IMR-90 (cell line): ENCODE data around the gene CBR1. TPM values are rescaled to one million over a fixed set of nuclear protein-coding genes. Genes with fewer than 3 reads are reported as not detected.

Experiments used
- ATAC-seq: fragments of 200-7000 bp; cut with Tn5 transposase; 2 replicates; pipeline ENCODE4 v1.9.1; 2020; ENCODE audit warnings: low read depth, mild to moderate bottlenecking, moderate library complexity
- BruUV-seq: library from RNA; stranded (reverse); fragments of 400-500 nt; replicated peaks from 2 replicates; lab custom pipeline; 2021; lab: Mats Ljungman, UMichigan
- CTCF ChIA-PET: fragments of 300-600 bp; formaldehyde crosslinking; extraction: SDS; loops from one replicate; lab custom pipeline; 2021; ENCODE audit warnings: antibody characterized with exemption; lab: Yijun Ruan, JAX
- POLR2A ChIA-PET: fragments of 300-600 bp; sonication (Branson Sonifier 250); formaldehyde crosslinking; loops from one replicate; lab custom pipeline; 2022; ENCODE audit warnings: antibody characterized with exemption; ENCODE audit not compliant: unreplicated experiment; lab: Charles Lee
- DNase-seq: peaks from one replicate; pipeline ENCODE4 v3.0.0; 2013
- H2AFZ ChIP-seq: replicated peaks from 2 replicates; pipeline ENCODE3; 2013; ENCODE audit warnings: low read length, mild to moderate bottlenecking; ENCODE audit not compliant: poor library complexity
- H2AK5ac ChIP-seq: 2 replicates; pipeline ENCODE4 v1.6.1; 2013; ENCODE audit warnings: low read depth, low read length, inconsistent platforms
- H2AK9ac ChIP-seq: replicated peaks from 2 replicates; pipeline ENCODE3; 2013; ENCODE audit warnings: mild to moderate bottlenecking, low read depth, low read length, moderate library complexity; ENCODE audit not compliant: poor library complexity
- H2BK120ac ChIP-seq: 2 replicates; pipeline ENCODE4 v1.6.1; 2013; ENCODE audit warnings: low read depth, low read length, inconsistent platforms
- H2BK15ac ChIP-seq: 3 replicates; pipeline ENCODE4 v1.6.1; 2013; ENCODE audit warnings: low read depth, low read length, inconsistent platforms
- H2BK20ac ChIP-seq: 2 replicates; pipeline ENCODE4 v1.6.1; 2013; ENCODE audit warnings: low read depth, mild to moderate bottlenecking, inconsistent platforms, low read length, moderate library complexity
- H2BK5ac ChIP-seq: 2 replicates; pipeline ENCODE4 v1.6.1; 2013; ENCODE audit warnings: mild to moderate bottlenecking, low read depth, low read length, inconsistent platforms; ENCODE audit not compliant: poor library complexity, severe bottlenecking
- H3K14ac ChIP-seq: replicated peaks from 2 replicates; pipeline ENCODE4 v1.6.1; 2013; ENCODE audit warnings: low read depth, low read length, inconsistent platforms
- H3K18ac ChIP-seq: 2 replicates; pipeline ENCODE4 v1.6.1; 2013; ENCODE audit warnings: low read depth, low read length, control low read depth
- H3K23ac ChIP-seq: 2 replicates; pipeline ENCODE4 v1.6.1; 2013; ENCODE audit warnings: low read depth, low read length, inconsistent platforms
- H3K27ac ChIP-seq: 2 replicates; pipeline ENCODE4 v1.5.1; 2013; ENCODE audit warnings: mild to moderate bottlenecking, control low read depth, low read length; ENCODE audit not compliant: insufficient read depth
- H3K27me3 ChIP-seq: 2 replicates; pipeline ENCODE4 v1.6.1; 2013; ENCODE audit warnings: low read length; ENCODE audit not compliant: control insufficient read depth, insufficient read depth
- H3K36me3 ChIP-seq: 2 replicates; pipeline ENCODE4 v1.6.1; 2013; ENCODE audit warnings: low read length, mixed read lengths; ENCODE audit not compliant: control insufficient read depth, insufficient read depth
- H3K4ac ChIP-seq: 2 replicates; pipeline ENCODE4 v1.6.1; 2013; ENCODE audit warnings: low read depth, low read length, inconsistent platforms
- H3K4me1 ChIP-seq: 2 replicates; pipeline ENCODE4 v1.6.1; 2013; ENCODE audit warnings: low read length, mixed read lengths; ENCODE audit not compliant: control insufficient read depth, insufficient read depth
- H3K4me2 ChIP-seq: 2 replicates; pipeline ENCODE4 v1.6.1; 2013; ENCODE audit warnings: low read depth, mild to moderate bottlenecking, control low read depth, low read length, moderate library complexity
- H3K4me3 ChIP-seq: 2 replicates; pipeline ENCODE4 v1.5.1; 2013; ENCODE audit warnings: low read depth, mild to moderate bottlenecking, control low read depth, low read length, moderate library complexity; ENCODE audit not compliant: insufficient read depth
- H3K56ac ChIP-seq: 2 replicates; pipeline ENCODE4 v1.6.1; 2013; ENCODE audit warnings: low read length, inconsistent platforms; ENCODE audit not compliant: insufficient read depth; ENCODE audit errors: extremely low read depth
- H3K79me1 ChIP-seq, 2 experiments: 2 replicates each; pipeline ENCODE4 v1.6.1; 2013; ENCODE audit warnings: low read length in 2 of 2, inconsistent platforms in 1 of 2, low read depth in 1 of 2
- H3K9ac ChIP-seq: 2 replicates; pipeline ENCODE4 v1.6.1; 2013; ENCODE audit warnings: low read depth, low read length, control low read depth
- H3K9me1 ChIP-seq: 2 replicates; pipeline ENCODE4 v1.6.1; 2013; ENCODE audit warnings: low read length, inconsistent platforms; ENCODE audit not compliant: insufficient read depth
- H3K9me3 ChIP-seq: 2 replicates; pipeline ENCODE4 v1.6.1; 2013; ENCODE audit warnings: low read length; ENCODE audit not compliant: control insufficient read depth, insufficient read depth
- H4K20me1 ChIP-seq: 2 replicates; pipeline ENCODE4 v1.6.1; 2013; ENCODE audit warnings: low read length, inconsistent platforms; ENCODE audit not compliant: insufficient read depth
- H4K5ac ChIP-seq: 2 replicates; pipeline ENCODE4 v1.6.1; 2013; ENCODE audit warnings: mild to moderate bottlenecking, low read depth, low read length, control low read depth
- H4K8ac ChIP-seq, 2 experiments: 2 replicates each; pipeline ENCODE4 v1.6.1; 2013; ENCODE audit warnings: low read depth in 2 of 2, low read length in 2 of 2, control low read depth in 1 of 2, inconsistent platforms in 1 of 2
- H4K91ac ChIP-seq: 2 replicates; pipeline ENCODE4 v1.6.1; 2013; ENCODE audit warnings: low read depth, low read length, inconsistent platforms; ENCODE audit not compliant: insufficient read depth
- CEBPB ChIP-seq: IDR thresholded peaks from 2 replicates; pipeline ENCODE4 v1.6.1; 2012; ENCODE audit warnings: low read depth, low read length, improper control_type of control experiment
- CHD1 ChIP-seq: IDR thresholded peaks from 2 replicates; pipeline ENCODE4 v1.6.1; 2012; ENCODE audit warnings: low read depth, low read length, improper control_type of control experiment
- MAFK ChIP-seq: IDR thresholded peaks from 2 replicates; pipeline ENCODE4 v1.6.1; 2012; ENCODE audit warnings: low read depth, low read length, improper control_type of control experiment
- MAZ ChIP-seq: IDR thresholded peaks from 2 replicates; pipeline ENCODE4 v1.6.1; 2012; ENCODE audit warnings: low read depth, mild to moderate bottlenecking, low read length, improper control_type of control experiment, moderate library complexity, borderline replicate concordance
- MXI1 ChIP-seq: IDR thresholded peaks from 2 replicates; pipeline ENCODE4 v1.6.1; 2012; ENCODE audit warnings: low read depth, mild to moderate bottlenecking, low read length, moderate library complexity, borderline replicate concordance
- NFE2L2 ChIP-seq: fragments of 150-350 bp; IDR thresholded peaks from 2 replicates; pipeline ENCODE4 v1.6.1; 2016; ENCODE audit warnings: low read depth, mild to moderate bottlenecking, low read length
- POLR2A ChIP-seq: IDR thresholded peaks from 2 replicates; pipeline ENCODE4 v1.6.1; 2012; ENCODE audit warnings: mild to moderate bottlenecking, low read depth, low read length
- RAD21 ChIP-seq: IDR thresholded peaks from 2 replicates; pipeline ENCODE4 v1.6.1; 2012; ENCODE audit warnings: low read length, improper control_type of control experiment
- SMC3 ChIP-seq: fragments of 150-350 bp; IDR thresholded peaks from 2 replicates; pipeline ENCODE4 v1.6.1; 2016; ENCODE audit warnings: low read depth, mild to moderate bottlenecking, antibody characterized with exemption, low read length, moderate library complexity
- WGBS, 2 experiments: methylation state at CpG; one replicate each; pipeline versions ENCODE4 v1.1.5 to v1.1.7; 2013; ENCODE audit warnings: missing lambda C conversion rate in 2 of 2; ENCODE audit not compliant: insufficient read length in 1 of 2; ENCODE audit errors: extremely low coverage in 2 of 2; 5-methylcytosine and 5-hydroxymethylcytosine counted together
- dilution Hi-C: fragments of 300-500 bp; cut with HindIII; formaldehyde crosslinking; loops from one replicate; pipeline ENCODE4 v1.14.3; 2018; ENCODE audit warnings: low sequenced_read_pairs; ENCODE audit not compliant: unreplicated experiment
- in situ Hi-C: fragments of 300-500 bp; cut with MboI; formaldehyde crosslinking; loops from 3 replicates; pipeline ENCODE4 v1.14.3; 2019; ENCODE audit warnings: low sequenced_read_pairs, inconsistent platforms, mixed read lengths
- intact Hi-C: fragments of 100-400 bp; cut with micrococcal nuclease; formaldehyde crosslinking; loops from 2 replicates; pipeline ENCODE4 v1.10.0; 2022
- polyA plus RNA-seq, 3 experiments: library from polyadenylated mRNA; depleted of rRNA; stranded (reverse); fragments of >200 nt; gene quantifications; 2 replicates each; pipeline ENCODE4 v1.2.3, GENCODE V29; 2012; ENCODE audit warnings: low replicate concordance in 1 of 3
- total RNA-seq: library from RNA; depleted of rRNA; stranded (reverse); fragments of >200 nt; gene quantifications from 2 replicates; pipeline ENCODE4 v1.2.3, GENCODE V29; 2012
- TF ChIP-seq, protein P1 (sequence below): fragments of 150-350 bp; IDR thresholded peaks from 2 replicates; pipeline ENCODE4 v1.6.1; 2017; ENCODE audit warnings: mild to moderate bottlenecking, antibody characterized with exemption, low read length, low read depth
- TF ChIP-seq, protein P2 (sequence below): fragments of 150-350 bp; IDR thresholded peaks from 2 replicates; pipeline ENCODE4 v1.6.1; 2016; ENCODE audit warnings: low read depth, mild to moderate bottlenecking, low read length, moderate library complexity, borderline replicate concordance
- TF ChIP-seq, protein P3 (sequence below): conservative IDR thresholded peaks from 2 replicates; pipeline ENCODE4 v1.5.1; 2012; ENCODE audit warnings: mild to moderate bottlenecking, low read depth, low read length, improper control_type of control experiment

CBR1 gene
- total and polyA plus RNA-seq, 2 of the 4 experiments (the other 2 are of a cell fraction) = 122 to 222 TPM

DNA sequence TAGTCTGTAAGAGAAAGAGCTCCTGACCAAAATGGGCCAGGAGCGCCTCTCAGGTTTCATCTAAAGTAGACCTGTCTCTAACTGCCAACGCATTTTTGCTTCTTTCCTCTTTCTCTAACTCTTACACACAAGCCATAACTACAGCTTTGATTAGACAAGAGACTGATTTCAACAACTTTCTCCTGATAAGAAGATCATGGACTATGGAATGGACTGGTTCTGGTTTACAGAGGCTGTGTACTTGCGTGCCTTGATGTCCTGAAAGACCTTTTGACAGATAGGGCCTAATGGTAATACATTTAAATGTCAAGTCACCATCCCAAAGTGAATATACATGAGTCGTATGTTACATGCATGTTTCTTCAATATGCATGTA is 5.8 kb upstream of the CBR1 start:
- H2BK120ac ChIP-seq = no peak overlapping the region
- no peak overlapping the region for H2AFZ ChIP-seq
- intact Hi-C loops = loop anchor here (5.0 kb wide), 1 partner anchor 258 kb away; the partner anchor contains the start of gene MORC3
- BruUV-seq = no TSS peak
- H4K8ac ChIP-seq = no peak overlapping the region
- H3K18ac ChIP-seq = no peak overlapping the region
- H3K14ac ChIP-seq = no peak overlapping the region
- H4K20me1 ChIP-seq = peaks cover 6% of the 10 kb centered on the region; the same call in 1 of the 2 replicates
- H3K56ac ChIP-seq = no peak overlapping the region
- H2BK5ac ChIP-seq = no peak overlapping the region
- DNase-seq (no peak), ATAC-seq (no peak)
- WGBS, 2 experiments = no CpG with 5 or more reads among the region's 4 CpGs
- peaks cover 3% of the 10 kb centered on the region; the same call in 1 of the 2 replicates for H3K9me1 ChIP-seq
- H2BK20ac ChIP-seq = no peak overlapping the region
- no peak overlapping the region for H3K4me2 ChIP-seq
- no peak overlapping the region for H4K5ac ChIP-seq
- no peak overlapping the region for H2BK15ac ChIP-seq
- H2AK5ac ChIP-seq = no peak overlapping the region
- TF ChIP-seq RAD21 (no peak), MAFK (no peak), CHD1 (no peak), CEBPB (no peak), POLR2A (no peak), SMC3 (no peak), MXI1 (no peak), MAZ (no peak), NFE2L2 (no peak)
- TF ChIP-seq, protein P1, sequence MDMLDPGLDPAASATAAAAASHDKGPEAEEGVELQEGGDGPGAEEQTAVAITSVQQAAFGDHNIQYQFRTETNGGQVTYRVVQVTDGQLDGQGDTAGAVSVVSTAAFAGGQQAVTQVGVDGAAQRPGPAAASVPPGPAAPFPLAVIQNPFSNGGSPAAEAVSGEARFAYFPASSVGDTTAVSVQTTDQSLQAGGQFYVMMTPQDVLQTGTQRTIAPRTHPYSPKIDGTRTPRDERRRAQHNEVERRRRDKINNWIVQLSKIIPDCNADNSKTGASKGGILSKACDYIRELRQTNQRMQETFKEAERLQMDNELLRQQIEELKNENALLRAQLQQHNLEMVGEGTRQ = no peak
- TF ChIP-seq, protein P2, sequence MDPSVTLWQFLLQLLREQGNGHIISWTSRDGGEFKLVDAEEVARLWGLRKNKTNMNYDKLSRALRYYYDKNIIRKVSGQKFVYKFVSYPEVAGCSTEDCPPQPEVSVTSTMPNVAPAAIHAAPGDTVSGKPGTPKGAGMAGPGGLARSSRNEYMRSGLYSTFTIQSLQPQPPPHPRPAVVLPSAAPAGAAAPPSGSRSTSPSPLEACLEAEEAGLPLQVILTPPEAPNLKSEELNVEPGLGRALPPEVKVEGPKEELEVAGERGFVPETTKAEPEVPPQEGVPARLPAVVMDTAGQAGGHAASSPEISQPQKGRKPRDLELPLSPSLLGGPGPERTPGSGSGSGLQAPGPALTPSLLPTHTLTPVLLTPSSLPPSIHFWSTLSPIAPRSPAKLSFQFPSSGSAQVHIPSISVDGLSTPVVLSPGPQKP = no peak
- TF ChIP-seq, protein P3, sequence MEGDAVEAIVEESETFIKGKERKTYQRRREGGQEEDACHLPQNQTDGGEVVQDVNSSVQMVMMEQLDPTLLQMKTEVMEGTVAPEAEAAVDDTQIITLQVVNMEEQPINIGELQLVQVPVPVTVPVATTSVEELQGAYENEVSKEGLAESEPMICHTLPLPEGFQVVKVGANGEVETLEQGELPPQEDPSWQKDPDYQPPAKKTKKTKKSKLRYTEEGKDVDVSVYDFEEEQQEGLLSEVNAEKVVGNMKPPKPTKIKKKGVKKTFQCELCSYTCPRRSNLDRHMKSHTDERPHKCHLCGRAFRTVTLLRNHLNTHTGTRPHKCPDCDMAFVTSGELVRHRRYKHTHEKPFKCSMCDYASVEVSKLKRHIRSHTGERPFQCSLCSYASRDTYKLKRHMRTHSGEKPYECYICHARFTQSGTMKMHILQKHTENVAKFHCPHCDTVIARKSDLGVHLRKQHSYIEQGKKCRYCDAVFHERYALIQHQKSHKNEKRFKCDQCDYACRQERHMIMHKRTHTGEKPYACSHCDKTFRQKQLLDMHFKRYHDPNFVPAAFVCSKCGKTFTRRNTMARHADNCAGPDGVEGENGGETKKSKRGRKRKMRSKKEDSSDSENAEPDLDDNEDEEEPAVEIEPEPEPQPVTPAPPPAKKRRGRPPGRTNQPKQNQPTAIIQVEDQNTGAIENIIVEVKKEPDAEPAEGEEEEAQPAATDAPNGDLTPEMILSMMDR = no peak
- peaks cover 2 to 9% of the 10 kb centered on the region in 2 experiments; a peak in 1 of 4 replicates for H3K79me1 ChIP-seq
- no peaks in the 10 kb centered on the region for H3K27me3 ChIP-seq
- ChIA-PET CTCF (no interaction called here), POLR2A (no interaction called here)
- peaks cover 5% of the 10 kb centered on the region for H3K9me3 ChIP-seq
- no peak overlapping the region for H3K4me3 ChIP-seq
- no peak overlapping the region for H4K91ac ChIP-seq
- dilution Hi-C loops = no loop called here
- in situ Hi-C loops = no loop called here
- H3K23ac ChIP-seq = no peak overlapping the region
- no peaks in the 10 kb centered on the region for H3K36me3 ChIP-seq
- no peak overlapping the region for H3K27ac ChIP-seq
- no peak overlapping the region for H2AK9ac ChIP-seq
- no peaks in the 10 kb centered on the region for H3K4me1 ChIP-seq
- H3K4ac ChIP-seq = no peak overlapping the region
- H3K9ac ChIP-seq = no peak overlapping the region
